IMR-90 (cell line): ENCODE data around the gene SAT2.

ENCODE experiments used
- CEBPB ChIP-seq: IDR thresholded peaks from 2 replicates; pipeline ENCODE4 v1.6.1; 2012; ENCODE audit warnings: low read depth, low read length, improper control_type of control experiment
- MXI1 ChIP-seq: IDR thresholded peaks from 2 replicates; pipeline ENCODE4 v1.6.1; 2012; ENCODE audit warnings: low read depth, mild to moderate bottlenecking, low read length, moderate library complexity, borderline replicate concordance
- NFE2L2 ChIP-seq: fragments of 150-350 bp; IDR thresholded peaks from 2 replicates; pipeline ENCODE4 v1.6.1; 2016; ENCODE audit warnings: low read depth, mild to moderate bottlenecking, low read length
- POLR2A ChIP-seq: IDR thresholded peaks from 2 replicates; pipeline ENCODE4 v1.6.1; 2012; ENCODE audit warnings: mild to moderate bottlenecking, low read depth, low read length
- SMC3 ChIP-seq: fragments of 150-350 bp; IDR thresholded peaks from 2 replicates; pipeline ENCODE4 v1.6.1; 2016; ENCODE audit warnings: low read depth, mild to moderate bottlenecking, antibody characterized with exemption, low read length, moderate library complexity
- TF ChIP-seq, protein P1 (sequence below): conservative IDR thresholded peaks from 2 replicates; pipeline ENCODE4 v1.5.1; 2012; ENCODE audit warnings: mild to moderate bottlenecking, low read depth, low read length, improper control_type of control experiment

DNA sequence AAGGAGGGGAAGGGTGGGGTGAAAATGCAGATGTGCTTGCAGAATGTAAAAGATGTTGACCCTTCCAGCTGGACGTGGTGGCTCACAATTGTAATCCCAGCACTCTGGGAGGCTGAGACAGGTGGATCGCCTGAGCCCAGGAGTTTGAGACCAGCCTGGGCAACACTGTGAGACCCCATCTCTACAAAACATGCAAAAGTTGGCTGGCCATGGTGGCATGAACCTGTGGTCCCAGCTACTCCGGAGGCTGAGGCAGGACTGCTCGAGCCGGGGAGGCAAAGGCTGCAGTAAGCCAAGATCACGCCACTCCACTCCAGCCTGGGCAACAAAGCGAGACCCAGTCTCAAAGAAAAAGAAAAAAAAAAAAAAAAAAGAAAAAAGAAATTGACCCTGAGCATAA is 40.9 kb upstream of the SAT2 start:
- TF ChIP-seq, protein P1, sequence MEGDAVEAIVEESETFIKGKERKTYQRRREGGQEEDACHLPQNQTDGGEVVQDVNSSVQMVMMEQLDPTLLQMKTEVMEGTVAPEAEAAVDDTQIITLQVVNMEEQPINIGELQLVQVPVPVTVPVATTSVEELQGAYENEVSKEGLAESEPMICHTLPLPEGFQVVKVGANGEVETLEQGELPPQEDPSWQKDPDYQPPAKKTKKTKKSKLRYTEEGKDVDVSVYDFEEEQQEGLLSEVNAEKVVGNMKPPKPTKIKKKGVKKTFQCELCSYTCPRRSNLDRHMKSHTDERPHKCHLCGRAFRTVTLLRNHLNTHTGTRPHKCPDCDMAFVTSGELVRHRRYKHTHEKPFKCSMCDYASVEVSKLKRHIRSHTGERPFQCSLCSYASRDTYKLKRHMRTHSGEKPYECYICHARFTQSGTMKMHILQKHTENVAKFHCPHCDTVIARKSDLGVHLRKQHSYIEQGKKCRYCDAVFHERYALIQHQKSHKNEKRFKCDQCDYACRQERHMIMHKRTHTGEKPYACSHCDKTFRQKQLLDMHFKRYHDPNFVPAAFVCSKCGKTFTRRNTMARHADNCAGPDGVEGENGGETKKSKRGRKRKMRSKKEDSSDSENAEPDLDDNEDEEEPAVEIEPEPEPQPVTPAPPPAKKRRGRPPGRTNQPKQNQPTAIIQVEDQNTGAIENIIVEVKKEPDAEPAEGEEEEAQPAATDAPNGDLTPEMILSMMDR: no peak
- TF ChIP-seq CEBPB: no peak
- TF ChIP-seq SMC3: no peak
- TF ChIP-seq NFE2L2: no peak
- TF ChIP-seq POLR2A: no peak
- TF ChIP-seq MXI1: no peak
